Naive thymus-derived CD8-positive, alpha-beta T cell (primary cell): ENCODE results near the gene CHST12. TPM values are rescaled to one million over a fixed set of nuclear protein-coding genes. Genes with fewer than 3 reads are reported as not detected.
A peak's percentile ranks its signal among the peaks of the same experiment; 100 is the strongest.

Source experiments
- ATAC-seq, 2 donors: fragments of 150-1000 bp; cut with Tn5 transposase in 1 of 2; sonication (Bioruptor Pico), chemical (Tn5 transposase) in 1 of 2; 1 replicate in 1 of 2; 2 replicates in 1 of 2; pipeline ENCODE4 v1.10.0; 2021; ENCODE audit warnings: mild to moderate bottlenecking in 2 of 2, moderate library complexity in 2 of 2
- POLR2A ChIA-PET: fragments of 350-600 bp; sonication (Branson Sonifier 250); formaldehyde crosslinking; loops from one replicate; lab custom pipeline; 2021; ENCODE audit warnings: antibody characterized with exemption; lab: Charles Lee
- DNase-seq, 10 donors: peaks; one replicate each; pipeline versions ENCODE4 v3.0.0 to v3.0.0-alpha.2; 2020 to 2022
- H3K27ac Mint-ChIP-seq, 10 donors: one replicate each; pipeline ENCODE4 v1.8.0; 2020 to 2022; ENCODE audit warnings: mild to moderate bottlenecking in 10 of 10, mixed read lengths in 10 of 10, moderate library complexity in 4 of 10, inconsistent platforms in 1 of 10
- H3K27me3 Mint-ChIP-seq, 5 donors: one replicate each; pipeline ENCODE4 v1.8.0; 2021 to 2022; ENCODE audit warnings: mixed read lengths in 5 of 5
- H3K36me3 Mint-ChIP-seq, 3 donors: one replicate each; pipeline ENCODE4 v1.8.0; 2020 to 2022; ENCODE audit warnings: mixed read lengths in 3 of 3, mild to moderate bottlenecking in 2 of 3, inconsistent platforms in 1 of 3
- H3K4me1 Mint-ChIP-seq, 4 donors: one replicate each; pipeline ENCODE4 v1.8.0; 2021 to 2022; ENCODE audit warnings: mixed read lengths in 4 of 4
- H3K4me3 Mint-ChIP-seq, 10 donors: one replicate each; pipeline ENCODE4 v1.8.0; 2020 to 2022; ENCODE audit warnings: mild to moderate bottlenecking in 10 of 10, mixed read lengths in 10 of 10, moderate library complexity in 6 of 10, inconsistent platforms in 1 of 10
- H3K9me3 Mint-ChIP-seq, 9 donors: one replicate each; pipeline ENCODE4 v1.8.0; 2020 to 2022; ENCODE audit warnings: mixed read lengths in 9 of 9, mild to moderate bottlenecking in 3 of 9, inconsistent platforms in 1 of 9, moderate library complexity in 1 of 9
- polyA plus RNA-seq, 3 donors: library from polyadenylated mRNA; unstranded; fragments of 300-500 nt; fragmentation: Illumina TruSeq; gene quantifications; one replicate each; pipeline ENCODE4 v1.2.3, GENCODE V29; 2021
- total RNA-seq, 8 experiments: library from RNA in 2 of 8; stranded (reverse) in 2 of 8; gene quantifications; one replicate each; pipeline ENCODE4 v1.2.3 and lab custom pipeline; 2021 to 2026

The CHST12 gene
- total and polyA plus RNA-seq, 5 experiments from 2014 or later: 8.9 to 21.7 (median 19.2) TPM

- POLR2A ChIA-PET: no interaction called here
- H3K4me3 Mint-ChIP-seq: no peak overlapping the region
- peaks cover 6 to 35% (median 13%) of the 10 kb centered on the region in 3 donors for H3K36me3 Mint-ChIP-seq
- H3K9me3 Mint-ChIP-seq: peaks cover 0 to 9% (median 5%) of the 10 kb centered on the region in 9 donors
- ATAC-seq (peak in 1 of 2 donors; percentile 53), DNase-seq (peak in 5 of 10 donors; percentile 22 to 38 (median 31))
- no peak overlapping the region for H3K27ac Mint-ChIP-seq
- H3K4me1 Mint-ChIP-seq: peaks cover 6 to 16% (median 7%) of the 10 kb centered on the region in 4 donors
- H3K27me3 Mint-ChIP-seq: no peaks in the 10 kb centered on the region
These were observed 28.0 kb downstream of the CHST12 start for GRCh38 chr7:2431260-2431867.

GRCh38 chr7:2432910-2433712, 29.7 kb downstream of the CHST12 start:
- peaks cover 6 to 39% (median 15%) of the 10 kb centered on the region in 3 donors for H3K36me3 Mint-ChIP-seq

GRCh38 chr7:2433713-2434550, 30.5 kb downstream of the CHST12 start:
- POLR2A ChIA-PET: interaction anchor here (0.6 kb wide), 1 partner anchor 15 kb away, joined by 6 read pairs; no protein-coding TSS in a partner anchor
- H3K27ac Mint-ChIP-seq: no peak overlapping the region
- H3K9me3 Mint-ChIP-seq: peaks cover 0 to 9% (median 5%) of the 10 kb centered on the region in 9 donors
- ATAC-seq (no peak), DNase-seq (no peak)
- no peaks in the 10 kb centered on the region for H3K27me3 Mint-ChIP-seq
- peaks cover 6 to 48% (median 17%) of the 10 kb centered on the region in 3 donors for H3K36me3 Mint-ChIP-seq
- H3K4me3 Mint-ChIP-seq: no peak overlapping the region
- H3K4me1 Mint-ChIP-seq: peaks cover 4 to 8% (median 6%) of the 10 kb centered on the region in 4 donors

More at GRCh38 chr7:2432910-2433712, 29.7 kb downstream of the CHST12 start:
- Mint-ChIP-seq H3K27me3 (no peaks in the 10 kb centered on the region), H3K4me1 (peaks cover 4 to 9% (median 6%) of the 10 kb centered on the region in 4 donors), H3K27ac (no peak overlapping the region), H3K9me3 (peaks cover 0 to 9% (median 5%) of the 10 kb centered on the region in 9 donors), H3K4me3 (no peak overlapping the region)
- POLR2A ChIA-PET: interaction anchor here (0.6 to 1.1 kb wide), 2 partner anchors 14 to 79 kb away, joined by 3 to 6 read pairs; partner anchors contain the start of gene EIF3B
- no peak for ATAC-seq
- no peak for DNase-seq

- POLR2A ChIA-PET: no interaction called here
- DNase-seq (no peak), ATAC-seq (no peak)
- H3K27ac Mint-ChIP-seq: peak overlapping the region in 1 of 10 donors; percentile 87
- H3K36me3 Mint-ChIP-seq: peaks cover 6 to 51% (median 19%) of the 10 kb centered on the region in 3 donors
- H3K4me1 Mint-ChIP-seq: peaks cover 6 to 8% (median 6%) of the 10 kb centered on the region in 4 donors
- H3K9me3 Mint-ChIP-seq: peaks cover 0 to 9% (median 5%) of the 10 kb centered on the region in 9 donors
- no peaks in the 10 kb centered on the region for H3K27me3 Mint-ChIP-seq
- no peak overlapping the region for H3K4me3 Mint-ChIP-seq
These were observed 31.7 kb downstream of the CHST12 start for GRCh38 chr7:2435146-2435545.

- no peaks in the 10 kb centered on the region for H3K27me3 Mint-ChIP-seq
- no peaks in the 10 kb centered on the region for H3K9me3 Mint-ChIP-seq
- H3K4me1 Mint-ChIP-seq: peaks cover 0 to 14% (median 6%) of the 10 kb centered on the region in 4 donors
- H3K36me3 Mint-ChIP-seq: peaks cover 0 to 52% (median 15%) of the 10 kb centered on the region in 3 donors
- no peak overlapping the region for H3K4me3 Mint-ChIP-seq
- POLR2A ChIA-PET: no interaction called here
- DNase-seq (no peak), ATAC-seq (no peak)
- peak overlapping the region in 2 of 10 donors; percentile 43 to 85 for H3K27ac Mint-ChIP-seq
These were observed 33.1 kb downstream of the CHST12 start for GRCh38 chr7:2436341-2437104.

- no peaks in the 10 kb centered on the region for H3K9me3 Mint-ChIP-seq
These were observed 33.7 kb downstream of the CHST12 start for GRCh38 chr7:2437136-2437535.

GRCh38 chr7:2437537-2438148, 34.2 kb downstream of the CHST12 start:
- peaks cover 0 to 45% (median 15%) of the 10 kb centered on the region in 3 donors for H3K36me3 Mint-ChIP-seq
- no peak for ATAC-seq
- H3K9me3 Mint-ChIP-seq: no peaks in the 10 kb centered on the region
- no peak overlapping the region for H3K4me3 Mint-ChIP-seq
- H3K4me1 Mint-ChIP-seq: peaks cover 0 to 19% (median 9%) of the 10 kb centered on the region in 4 donors
- H3K27ac Mint-ChIP-seq: no peak overlapping the region
- no peak for DNase-seq
- POLR2A ChIA-PET: no interaction called here
- H3K27me3 Mint-ChIP-seq: no peaks in the 10 kb centered on the region

More at GRCh38 chr7:2437136-2437535, 33.7 kb downstream of the CHST12 start:
- Mint-ChIP-seq H3K36me3 (peaks cover 0 to 50% (median 15%) of the 10 kb centered on the region in 3 donors), H3K4me3 (no peak overlapping the region), H3K4me1 (peaks cover 0 to 18% (median 9%) of the 10 kb centered on the region in 4 donors), H3K27ac (no peak overlapping the region), H3K27me3 (no peaks in the 10 kb centered on the region)
- no peak for ATAC-seq
- POLR2A ChIA-PET: no interaction called here
- no peak for DNase-seq

- no peaks in the 10 kb centered on the region for H3K27me3 Mint-ChIP-seq
- peaks cover 0 to 19% (median 9%) of the 10 kb centered on the region in 4 donors for H3K4me1 Mint-ChIP-seq
- H3K9me3 Mint-ChIP-seq: no peaks in the 10 kb centered on the region
- DNase-seq: no peak
- H3K36me3 Mint-ChIP-seq: peaks cover 0 to 42% (median 14%) of the 10 kb centered on the region in 3 donors
- POLR2A ChIA-PET: no interaction called here
- no peak for ATAC-seq
- no peak overlapping the region for H3K27ac Mint-ChIP-seq
- no peak overlapping the region for H3K4me3 Mint-ChIP-seq
These were observed 34.8 kb downstream of the CHST12 start for GRCh38 chr7:2438186-2438585.

GRCh38 chr7:2438775-2439174, 35.4 kb downstream of the CHST12 start:
- POLR2A ChIA-PET: no interaction called here
- peaks cover 0 to 37% (median 10%) of the 10 kb centered on the region in 3 donors for H3K36me3 Mint-ChIP-seq
- H3K4me1 Mint-ChIP-seq: peaks cover 0 to 19% (median 9%) of the 10 kb centered on the region in 4 donors
- ATAC-seq (no peak), DNase-seq (no peak)
- no peak overlapping the region for H3K4me3 Mint-ChIP-seq
- H3K27me3 Mint-ChIP-seq: no peaks in the 10 kb centered on the region
- H3K27ac Mint-ChIP-seq: no peak overlapping the region
- H3K9me3 Mint-ChIP-seq: no peaks in the 10 kb centered on the region

- Mint-ChIP-seq H3K9me3 (no peaks in the 10 kb centered on the region), H3K4me1 (peaks cover 0 to 19% (median 7%) of the 10 kb centered on the region in 4 donors), H3K27me3 (no peaks in the 10 kb centered on the region), H3K36me3 (peaks cover 0 to 31% (median 7%) of the 10 kb centered on the region in 3 donors), H3K4me3 (no peak overlapping the region), H3K27ac (no peak overlapping the region)
- POLR2A ChIA-PET: no interaction called here
- ATAC-seq (no peak), DNase-seq (no peak)
These were observed 37.3 kb downstream of the CHST12 start for GRCh38 chr7:2440608-2441245.
